Neural crest cell (in vitro differentiated cells): ENCODE results near the gene LMO3. TPM values are rescaled to one million over a fixed set of nuclear protein-coding genes. Genes with fewer than 3 reads are reported as not detected.

Experiments
- DNase-seq: peaks from one replicate; pipeline ENCODE4 v3.0.0; 2021; ENCODE audit warnings: low read depth, mixed read lengths, low spot score
- H3K27ac Mint-ChIP-seq: one replicate; pipeline ENCODE4 v1.8.0; 2021; ENCODE audit warnings: mild to moderate bottlenecking, mixed read lengths; ENCODE audit not compliant: unreplicated experiment
- H3K27me3 Mint-ChIP-seq: 2 replicates; pipeline ENCODE4 v1.8.0; 2021; ENCODE audit warnings: low read depth, mild to moderate bottlenecking, mixed read lengths
- H3K36me3 Mint-ChIP-seq: 2 replicates; pipeline ENCODE4 v1.8.0; 2021; ENCODE audit warnings: low read depth, mild to moderate bottlenecking, mixed read lengths
- H3K4me1 Mint-ChIP-seq: 2 replicates; pipeline ENCODE4 v1.8.0; 2021; ENCODE audit warnings: mixed read lengths
- H3K4me3 Mint-ChIP-seq: one replicate; pipeline ENCODE4 v1.8.0; 2021; ENCODE audit warnings: mild to moderate bottlenecking, mixed read lengths
- H3K9me3 Mint-ChIP-seq: 2 replicates; pipeline ENCODE4 v1.8.0; 2021; ENCODE audit warnings: mixed read lengths
- total RNA-seq: library from RNA; stranded (reverse); gene quantifications from 2 replicates; pipeline ENCODE4 v1.2.1, GENCODE V29; 2021
- TF ChIP-seq, protein P1 (sequence below): fragments of 200-600 bp; sonication (generic); conservative IDR thresholded peaks from 2 replicates; pipeline ENCODE4 v1.5.0; 2021; ENCODE audit warnings: antibody characterized with exemption, mild to moderate bottlenecking

LMO3 gene
- total RNA-seq, 1 donor from 2014 or later: 26.5 TPM

- Mint-ChIP-seq H3K9me3 (no peaks in the 10 kb centered on the region), H3K4me3 (no peak overlapping the region), H3K36me3 (no peaks in the 10 kb centered on the region), H3K27ac (peak overlapping the region; percentile 43), H3K4me1 (peaks cover 7% of the 10 kb centered on the region), H3K27me3 (no peaks in the 10 kb centered on the region)
- TF ChIP-seq, protein P1, sequence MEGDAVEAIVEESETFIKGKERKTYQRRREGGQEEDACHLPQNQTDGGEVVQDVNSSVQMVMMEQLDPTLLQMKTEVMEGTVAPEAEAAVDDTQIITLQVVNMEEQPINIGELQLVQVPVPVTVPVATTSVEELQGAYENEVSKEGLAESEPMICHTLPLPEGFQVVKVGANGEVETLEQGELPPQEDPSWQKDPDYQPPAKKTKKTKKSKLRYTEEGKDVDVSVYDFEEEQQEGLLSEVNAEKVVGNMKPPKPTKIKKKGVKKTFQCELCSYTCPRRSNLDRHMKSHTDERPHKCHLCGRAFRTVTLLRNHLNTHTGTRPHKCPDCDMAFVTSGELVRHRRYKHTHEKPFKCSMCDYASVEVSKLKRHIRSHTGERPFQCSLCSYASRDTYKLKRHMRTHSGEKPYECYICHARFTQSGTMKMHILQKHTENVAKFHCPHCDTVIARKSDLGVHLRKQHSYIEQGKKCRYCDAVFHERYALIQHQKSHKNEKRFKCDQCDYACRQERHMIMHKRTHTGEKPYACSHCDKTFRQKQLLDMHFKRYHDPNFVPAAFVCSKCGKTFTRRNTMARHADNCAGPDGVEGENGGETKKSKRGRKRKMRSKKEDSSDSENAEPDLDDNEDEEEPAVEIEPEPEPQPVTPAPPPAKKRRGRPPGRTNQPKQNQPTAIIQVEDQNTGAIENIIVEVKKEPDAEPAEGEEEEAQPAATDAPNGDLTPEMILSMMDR: no peak
- DNase-seq: no peak
Measured at GRCh38 chr12:16513231-16513630, 92.7 kb downstream of the LMO3 start.

- Mint-ChIP-seq H3K9me3 (peaks cover 3% of the 10 kb centered on the region), H3K36me3 (no peaks in the 10 kb centered on the region), H3K27ac (no peak overlapping the region), H3K4me1 (peaks cover 7% of the 10 kb centered on the region), H3K27me3 (no peaks in the 10 kb centered on the region), H3K4me3 (no peak overlapping the region)
- TF ChIP-seq, protein P1: no peak
- no peak for DNase-seq
Measured at GRCh38 chr12:16509411-16509810, 96.6 kb downstream of the LMO3 start.

- Mint-ChIP-seq H3K9me3 (peaks cover 3% of the 10 kb centered on the region), H3K27me3 (no peaks in the 10 kb centered on the region)
Measured at GRCh38 chr12:16506394-16506793, 99.6 kb downstream of the LMO3 start.

GRCh38 chr12:16504200-16504599 is 101.8 kb downstream of the LMO3 start:
- DNase-seq: no peak
- Mint-ChIP-seq H3K4me3 (no peak overlapping the region), H3K27me3 (no peaks in the 10 kb centered on the region), H3K36me3 (no peaks in the 10 kb centered on the region), H3K4me1 (no peaks in the 10 kb centered on the region), H3K9me3 (peaks cover 3% of the 10 kb centered on the region), H3K27ac (no peak overlapping the region)
- TF ChIP-seq, protein P1: no peak

More at GRCh38 chr12:16506394-16506793, 99.6 kb downstream of the LMO3 start:
- peaks cover 3% of the 10 kb centered on the region for H3K4me1 Mint-ChIP-seq
- H3K4me3 Mint-ChIP-seq: no peak overlapping the region
- no peaks in the 10 kb centered on the region for H3K36me3 Mint-ChIP-seq
- TF ChIP-seq, protein P1: no peak
- no peak for DNase-seq
- H3K27ac Mint-ChIP-seq: no peak overlapping the region

DNA sequence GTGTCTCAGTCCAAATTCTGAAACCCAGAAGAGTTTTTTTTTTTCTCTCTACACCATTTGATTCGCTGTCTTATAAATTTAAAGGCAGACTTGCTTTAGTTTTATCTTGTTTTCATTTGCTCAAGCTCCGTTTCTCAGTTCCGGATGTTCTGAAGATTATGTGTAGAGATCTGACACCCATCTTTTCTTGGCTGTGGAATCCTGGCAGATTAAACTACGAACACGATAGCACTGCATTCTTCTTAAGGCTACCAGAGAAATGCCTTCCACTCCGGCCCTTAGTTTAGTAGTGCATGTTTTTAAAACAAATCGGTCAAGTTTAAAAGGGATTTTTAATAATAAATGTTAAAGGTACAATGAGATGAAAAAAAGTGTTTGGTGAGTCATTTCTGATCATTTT is 106.4 kb downstream of the LMO3 start:
- no peaks in the 10 kb centered on the region for H3K4me1 Mint-ChIP-seq
- TF ChIP-seq, protein P1: no peak
- DNase-seq: no peak
- no peak overlapping the region for H3K4me3 Mint-ChIP-seq
- H3K9me3 Mint-ChIP-seq: no peaks in the 10 kb centered on the region
- H3K27me3 Mint-ChIP-seq: no peaks in the 10 kb centered on the region
- H3K27ac Mint-ChIP-seq: no peak overlapping the region
- no peaks in the 10 kb centered on the region for H3K36me3 Mint-ChIP-seq
